Fibroblast of pulmonary artery (primary cell): ENCODE data around the gene ACTA1.
"Not testable (repeated sequence)": the region's sequence is repeated elsewhere in the genome, so short reads cannot be mapped to it uniquely, and the experiment has no call there.

Experiments used
- DNase-seq: peaks from one replicate; pipeline ENCODE4 v3.0.0-alpha.2; 2010; ENCODE audit warnings: low read depth
- H3K4me3 ChIP-seq: replicated peaks from 2 replicates; pipeline ENCODE4 v1.5.1; 2011; ENCODE audit warnings: low read depth, mild to moderate bottlenecking, control low read depth, low read length, moderate library complexity
- TF ChIP-seq, protein P1 (sequence below): IDR thresholded peaks from 2 replicates; pipeline ENCODE4 v1.5.1; 2011; ENCODE audit warnings: mild to moderate bottlenecking, control low read depth, low read length, inconsistent platforms; ENCODE audit errors: missing control alignments

The ACTA1 gene

DNA sequence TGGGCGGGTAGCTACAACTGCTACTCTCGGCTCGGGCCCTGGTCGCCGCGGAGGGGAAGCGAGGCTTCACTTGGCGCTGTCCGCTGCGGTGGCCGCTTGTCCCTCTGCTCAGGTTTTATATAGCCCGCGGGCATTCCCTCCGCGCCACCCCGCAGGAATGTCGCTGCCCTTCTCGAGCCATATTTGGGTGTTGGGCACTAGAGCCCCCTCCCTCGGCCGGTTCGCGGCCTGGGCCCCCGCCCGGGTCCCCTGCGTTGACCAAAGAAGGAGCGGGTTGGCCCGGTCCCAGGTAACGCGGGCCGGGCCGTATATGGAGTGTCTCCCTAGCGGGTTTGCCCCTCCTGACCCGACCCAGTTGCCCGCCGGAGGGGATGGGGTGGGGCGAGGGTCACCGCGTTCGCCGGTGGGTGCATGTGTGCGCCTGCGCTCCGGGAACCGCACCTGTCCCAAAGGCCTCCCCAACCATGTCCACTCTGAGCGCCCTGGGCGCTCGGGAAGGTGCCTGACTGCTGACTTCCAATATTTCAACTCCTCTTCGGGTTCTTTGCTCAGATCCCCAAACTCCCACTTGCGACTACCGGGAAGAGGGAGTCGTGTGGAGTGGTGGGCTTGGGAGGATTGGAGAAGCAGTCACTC, at the start of gene ACTA1:
TSS of gene ACTA1 (minus strand) at position 90 of the 636 bp plus-strand sequence. CDS start 979 bp downstream, outside the sequence.
- TF ChIP-seq, protein P1, sequence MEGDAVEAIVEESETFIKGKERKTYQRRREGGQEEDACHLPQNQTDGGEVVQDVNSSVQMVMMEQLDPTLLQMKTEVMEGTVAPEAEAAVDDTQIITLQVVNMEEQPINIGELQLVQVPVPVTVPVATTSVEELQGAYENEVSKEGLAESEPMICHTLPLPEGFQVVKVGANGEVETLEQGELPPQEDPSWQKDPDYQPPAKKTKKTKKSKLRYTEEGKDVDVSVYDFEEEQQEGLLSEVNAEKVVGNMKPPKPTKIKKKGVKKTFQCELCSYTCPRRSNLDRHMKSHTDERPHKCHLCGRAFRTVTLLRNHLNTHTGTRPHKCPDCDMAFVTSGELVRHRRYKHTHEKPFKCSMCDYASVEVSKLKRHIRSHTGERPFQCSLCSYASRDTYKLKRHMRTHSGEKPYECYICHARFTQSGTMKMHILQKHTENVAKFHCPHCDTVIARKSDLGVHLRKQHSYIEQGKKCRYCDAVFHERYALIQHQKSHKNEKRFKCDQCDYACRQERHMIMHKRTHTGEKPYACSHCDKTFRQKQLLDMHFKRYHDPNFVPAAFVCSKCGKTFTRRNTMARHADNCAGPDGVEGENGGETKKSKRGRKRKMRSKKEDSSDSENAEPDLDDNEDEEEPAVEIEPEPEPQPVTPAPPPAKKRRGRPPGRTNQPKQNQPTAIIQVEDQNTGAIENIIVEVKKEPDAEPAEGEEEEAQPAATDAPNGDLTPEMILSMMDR = no peak
- H3K4me3 ChIP-seq = no peak within 1 kb of the TSS
- no peak for DNase-seq

DNA sequence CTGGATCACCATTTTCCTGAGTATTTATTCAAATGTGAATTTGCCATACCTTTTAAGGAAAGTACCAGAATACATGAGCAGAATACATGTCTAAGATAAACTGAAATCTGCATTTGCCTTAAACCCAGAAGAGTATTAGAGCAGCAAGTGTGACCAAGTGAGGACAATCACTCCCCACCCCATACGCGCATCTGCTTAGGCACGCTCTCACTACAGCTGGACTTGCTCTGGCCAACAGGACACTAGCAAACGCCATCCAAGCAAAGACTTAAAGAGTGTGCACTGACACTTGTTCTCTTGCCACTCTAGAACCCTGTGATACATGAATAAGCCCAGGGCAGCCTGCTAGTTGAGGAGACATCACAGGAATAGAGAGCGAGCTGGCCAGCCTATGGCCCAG, 48.6 kb upstream of the ACTA1 start:
- DNase-seq = no peak
- no peak overlapping the region for H3K4me3 ChIP-seq
- TF ChIP-seq, protein P1 = no peak

DNA sequence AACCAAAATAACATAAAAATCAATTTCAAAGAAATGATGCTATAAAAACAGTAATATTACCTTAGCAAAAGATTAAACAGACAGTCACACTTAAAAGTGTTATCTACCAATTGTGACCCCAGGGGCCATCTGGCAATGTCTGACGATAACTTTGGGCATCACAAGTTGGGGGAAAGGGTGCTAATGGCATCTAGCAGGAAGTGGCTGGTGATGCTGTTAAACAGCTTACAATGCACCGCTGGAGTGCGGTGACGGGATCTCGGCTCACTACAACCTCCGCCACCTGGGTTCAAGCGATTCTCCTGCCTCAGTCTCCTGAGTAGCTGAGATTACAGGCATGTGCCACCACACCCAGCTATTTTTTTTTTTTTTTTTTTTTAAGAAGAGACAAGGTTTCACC, 46.6 kb upstream of the ACTA1 start:
- TF ChIP-seq, protein P1 = no peak
- no peak for DNase-seq
- no peak overlapping the region for H3K4me3 ChIP-seq

DNA sequence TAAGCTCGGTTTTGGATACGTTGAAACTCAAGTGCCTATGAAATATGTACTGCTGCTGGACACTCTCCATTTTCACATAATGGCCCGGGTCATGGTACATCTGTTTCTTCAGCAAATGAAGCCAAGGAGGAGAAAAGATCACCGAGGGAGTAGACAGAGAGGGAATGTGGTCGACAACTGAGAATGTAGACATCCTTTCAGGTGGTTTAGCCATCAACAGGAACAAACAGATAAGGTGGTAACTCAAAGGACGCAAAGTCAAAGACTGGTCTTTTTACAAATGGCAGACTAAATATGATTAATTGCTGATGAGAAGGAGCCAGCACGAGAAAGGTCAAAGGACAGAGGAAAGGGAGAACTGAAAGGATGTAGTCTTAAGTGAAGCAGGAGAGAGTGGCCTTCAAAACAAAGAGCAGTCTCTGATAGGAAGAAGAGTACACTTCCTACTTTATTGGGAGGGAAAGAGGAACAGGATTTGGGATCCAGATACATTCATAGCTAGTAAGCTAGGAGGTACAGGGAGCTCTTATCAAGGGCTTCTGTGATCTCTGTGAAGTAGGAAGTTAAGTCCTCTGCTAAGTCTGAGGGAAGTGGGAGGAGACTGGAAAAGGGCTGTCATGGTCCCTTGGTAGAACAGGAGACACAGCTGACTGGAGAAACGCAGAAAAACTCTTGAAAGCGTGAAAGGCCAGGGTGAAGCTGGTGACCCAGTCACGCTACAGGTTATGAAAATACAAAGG, 45.9 kb upstream of the ACTA1 start:
- no peak for DNase-seq
- no peak overlapping the region for H3K4me3 ChIP-seq
- TF ChIP-seq, protein P1 = no peak

DNA sequence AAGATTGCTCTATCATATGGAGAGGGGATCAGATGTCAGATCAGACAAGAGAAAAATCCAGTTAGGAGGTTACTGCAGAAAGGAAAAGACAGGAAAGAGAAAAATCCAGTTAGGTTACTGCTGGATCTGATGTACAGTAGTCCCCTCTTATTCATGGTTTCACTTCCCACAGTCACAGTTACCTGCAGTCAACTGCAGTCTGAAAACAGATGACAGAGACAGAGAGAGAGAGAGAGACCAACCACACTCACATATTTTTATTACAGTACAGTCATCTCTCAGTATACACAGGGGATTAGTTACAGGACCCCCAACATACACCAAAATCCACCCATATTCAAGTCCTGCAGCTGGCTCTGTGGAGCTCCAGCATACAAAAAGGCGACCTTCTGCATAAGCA, 45.0 kb upstream of the ACTA1 start:
- H3K4me3 ChIP-seq = no peak overlapping the region
- TF ChIP-seq, protein P1 = no peak
- no peak for DNase-seq

DNA sequence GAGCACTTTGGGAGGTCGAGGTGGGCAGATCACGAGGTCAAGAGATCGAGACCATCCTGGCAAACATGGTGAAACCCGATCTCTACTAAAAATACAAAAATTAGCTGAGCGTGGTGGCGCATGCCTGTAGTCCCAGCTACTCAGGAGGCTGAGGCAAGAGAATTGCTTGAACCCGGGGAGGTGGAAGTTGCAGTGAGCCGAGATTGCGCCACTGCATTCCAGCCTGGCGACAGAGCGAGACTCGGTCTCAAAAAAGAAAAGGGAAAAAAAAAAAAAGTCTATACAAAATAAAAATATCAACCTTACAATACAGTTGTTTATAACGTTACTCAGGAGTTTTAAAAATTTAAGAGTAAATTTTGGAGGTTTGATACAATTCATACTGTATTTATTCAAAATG, 42.0 kb upstream of the ACTA1 start:
- not testable (repeated sequence) for H3K4me3 ChIP-seq, DNase-seq

DNA sequence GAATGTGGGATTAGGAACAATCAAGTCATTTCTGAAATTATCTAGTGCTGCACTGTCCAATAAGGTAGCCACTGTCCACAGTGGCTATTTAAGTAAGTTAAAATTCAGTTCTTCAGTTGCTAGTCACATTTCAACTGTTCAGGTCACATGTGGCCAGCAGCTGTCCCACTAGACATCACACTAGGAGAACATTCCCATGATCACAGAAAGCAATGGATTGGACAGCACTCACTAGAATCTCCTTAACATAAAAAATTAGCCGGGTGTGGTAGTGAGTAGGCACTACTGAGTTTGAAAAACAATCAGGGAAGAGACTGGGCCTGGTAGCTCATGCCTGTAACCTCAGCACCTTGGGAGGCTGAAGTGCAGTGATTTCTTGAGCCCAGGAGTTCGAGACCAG, 40.6 kb upstream of the ACTA1 start:
- no peak for DNase-seq
- TF ChIP-seq, protein P1 = no peak
- no peak overlapping the region for H3K4me3 ChIP-seq
